ENCODE results near the gene CFAP46. TPM values are rescaled to one million over a fixed set of nuclear protein-coding genes. Genes with fewer than 3 reads are reported as not detected.

Gene CFAP46
- total and polyA plus RNA-seq, 2 of the 8 experiments (the other 6 are each of a cell fraction or from before 2014, with no cell fraction given), result 2.6 to 4.8 TPM

DNA sequence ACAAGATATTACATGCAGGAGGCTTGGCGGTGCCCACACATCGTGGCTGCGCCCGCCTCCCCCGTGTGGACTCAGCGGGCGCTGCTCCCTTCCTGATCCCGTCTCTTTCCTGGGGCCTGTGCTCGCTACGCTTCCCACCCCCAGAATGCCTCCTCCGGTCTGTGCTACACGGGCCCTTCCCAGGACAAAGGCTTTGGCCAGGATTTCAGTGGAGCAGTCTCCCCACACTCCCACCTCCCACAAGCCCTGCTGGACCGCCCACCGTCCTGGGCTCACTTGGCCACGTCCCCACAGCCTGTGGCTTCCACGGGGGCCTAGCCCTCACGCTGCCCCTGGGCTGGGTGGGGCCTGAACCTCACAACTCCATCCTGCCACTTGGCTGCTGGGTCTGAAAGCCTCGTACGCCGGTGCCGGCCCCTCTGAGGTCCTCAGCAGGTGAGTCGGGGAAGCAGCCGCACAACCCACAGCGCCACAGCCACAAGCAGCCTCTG lies 17.3 kb downstream of the CFAP46 start (continued):
- TF ChIP-seq CHD1 (IDR thresholded peaks at IDR 0.05; ENCODE audit: low read depth, low read length) (no peak), HDAC2 (IDR thresholded peaks at IDR 0.05; ENCODE audit: borderline replicate concordance in 1 of 2, low read depth in 2 of 2, low read length in 2 of 2) (no peak), MAFK (IDR thresholded peaks at IDR 0.05; ENCODE audit: low read depth, low read length) (no peak), SRF (IDR thresholded peaks at IDR 0.05; ENCODE audit: low read depth, low read length) (no peak)
